ENCODE measurements around the gene SIDT2. TPM values are rescaled to one million over a fixed set of nuclear protein-coding genes. Genes with fewer than 3 reads are reported as not detected.

The SIDT2 gene
- total and polyA plus RNA-seq, 2 donors (not counting 3 experiments of a cell fraction or from before 2014, with no cell fraction given): 28.7 to 34.5 TPM

DNA sequence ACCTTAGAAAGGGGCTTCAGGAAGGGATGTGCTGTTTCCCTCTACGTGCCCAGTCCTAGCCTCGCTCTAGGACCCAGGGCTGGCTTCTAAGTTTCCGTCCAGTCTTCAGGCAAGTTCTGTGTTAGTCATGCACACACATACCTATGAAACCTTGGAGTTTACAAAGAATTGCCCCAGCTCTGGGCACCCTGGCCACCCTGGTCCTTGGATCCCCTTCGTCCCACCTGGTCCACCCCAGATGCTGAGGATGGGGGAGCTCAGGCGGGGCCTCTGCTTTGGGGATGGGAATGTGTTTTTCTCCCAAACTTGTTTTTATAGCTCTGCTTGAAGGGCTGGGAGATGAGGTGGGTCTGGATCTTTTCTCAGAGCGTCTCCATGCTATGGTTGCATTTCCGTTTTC, 18.5 kb downstream of the SIDT2 start:
- ChIA-PET POLR2A (no interaction called here), CTCF (interaction anchor here (1.1 kb wide), 2 partner anchors 15 to 16 kb away, joined by 3 read pairs; no protein-coding TSS in a partner anchor)
- Histone ChIP-seq H3K4me1 (ENCODE audit: control insufficient read depth, extremely low read depth, insufficient read depth, low read length) (peaks cover 9% of the 10 kb centered on the region), H3K36me3 (ENCODE audit: control insufficient read depth in 2 of 2, extremely low read depth in 1 of 2, insufficient read depth in 2 of 2, low read length in 2 of 2) (peaks cover 0 to 6% of the 10 kb centered on the region in 2 experiments), H3K4me2 (ENCODE audit: insufficient read depth, low read length) (no peak overlapping the region), H3K27ac (ENCODE audit: insufficient read depth, low read depth, low read length) (no peak overlapping the region), H3K9me3 (replicated peaks; ENCODE audit: control insufficient read depth, insufficient read depth, low read length) (no peaks in the 10 kb centered on the region), H3K9me1 (replicated peaks; ENCODE audit: control insufficient read depth, extremely low read depth, insufficient read depth, low read length) (no peaks in the 10 kb centered on the region), H4K20me1 (replicated peaks; ENCODE audit: control insufficient read depth, extremely low read depth, insufficient read depth, low read length) (no peaks in the 10 kb centered on the region), H3K27me3 (ENCODE audit: control insufficient read depth in 2 of 2, insufficient read depth in 2 of 2, low read length in 2 of 2) (no peaks in the 10 kb centered on the region), H3K4me3 (replicated peaks in 1 of 3; ENCODE audit: insufficient read depth in 1 of 3, low read depth in 1 of 3, low read length in 3 of 3) (no peak overlapping the region), H3K9ac (replicated peaks; ENCODE audit: extremely low read depth, insufficient read depth, low read length) (no peak overlapping the region), H2AFZ (ENCODE audit: low read depth, low read length) (no peak overlapping the region), H3K79me2 (ENCODE audit: control insufficient read depth, insufficient read depth, low read length) (no peaks in the 10 kb centered on the region)
- no peak for TF ChIP-seq FOS (IDR thresholded peaks at IDR 0.05; ENCODE audit: borderline replicate concordance, insufficient read depth, low read length)
- TF ChIP-seq GATA2 (IDR thresholded peaks at IDR 0.05; ENCODE audit: insufficient read depth, insufficient read length, low read depth, low read length): no peak
- no peak for TF ChIP-seq JUN (IDR thresholded peaks at IDR 0.05; ENCODE audit: borderline replicate concordance, insufficient read depth, insufficient read length, low read depth)
- no peak for TF ChIP-seq POLR2AphosphoS5 (IDR thresholded peaks at IDR 0.05; ENCODE audit: insufficient read depth, low read depth, low read length)
- no peak for TF ChIP-seq MYC (IDR thresholded peaks at IDR 0.05; ENCODE audit: low read depth, low read length)
- TF ChIP-seq, protein P1, sequence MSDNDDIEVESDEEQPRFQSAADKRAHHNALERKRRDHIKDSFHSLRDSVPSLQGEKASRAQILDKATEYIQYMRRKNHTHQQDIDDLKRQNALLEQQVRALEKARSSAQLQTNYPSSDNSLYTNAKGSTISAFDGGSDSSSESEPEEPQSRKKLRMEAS (IDR thresholded peaks at IDR 0.05; ENCODE audit: insufficient read depth, insufficient read length): no peak
- TF ChIP-seq POLR2A (IDR thresholded peaks at IDR 0.05; ENCODE audit: low read depth, low read length): no peak
- no peak for TF ChIP-seq EZH2 (IDR thresholded peaks at IDR 0.05; ENCODE audit: borderline replicate concordance, low read depth, low read length, severe bottlenecking)
- intact Hi-C loops (cut with micrococcal nuclease): no loop called here
- dilution Hi-C loops (cut with MboI; ENCODE audit: extremely low pct_ligation_motif_present, low sequenced_read_pairs): no loop called here
- BruUV-seq (replicated peaks): no TSS peak
- no peak for FAIRE-seq
- no peak for DNase-seq (ENCODE audit: low read depth, low spot score)

Measured in endothelial cell of umbilical vein (primary cell).